Stimulated activated CD8-positive, alpha-beta memory T cell treated with anti-CD3 and anti-CD28 coated beads, Interleukin-2, amount 100 ng/mL, for 1 hour (primary cell): ENCODE data around the gene TSPAN1.

Experiments used
- DNase-seq, 2 donors: peaks; one replicate each; pipeline ENCODE4 v3.0.0-alpha.2; 2020; ENCODE audit warnings: low read depth in 2 of 2

Gene TSPAN1

DNA sequence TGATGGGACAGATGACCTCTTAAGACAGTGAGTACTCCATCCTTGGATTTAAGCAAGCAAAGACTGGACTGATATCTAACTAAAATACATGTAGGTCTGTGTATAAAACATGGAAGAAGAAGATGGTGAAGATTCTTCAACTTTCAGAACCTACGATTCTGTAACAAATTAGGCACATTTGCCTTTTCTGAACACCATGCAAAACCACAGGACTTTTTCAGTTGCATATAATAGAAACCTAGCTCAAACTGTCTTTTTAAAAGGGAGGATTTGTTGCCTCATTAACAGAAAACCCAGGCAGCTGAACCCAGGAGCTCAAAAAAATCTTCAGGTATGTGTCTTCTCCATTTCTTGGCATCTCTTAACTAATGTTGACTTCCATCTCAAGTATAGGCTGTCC lies 14.7 kb upstream of the TSPAN1 start:
- no peak for DNase-seq

DNA sequence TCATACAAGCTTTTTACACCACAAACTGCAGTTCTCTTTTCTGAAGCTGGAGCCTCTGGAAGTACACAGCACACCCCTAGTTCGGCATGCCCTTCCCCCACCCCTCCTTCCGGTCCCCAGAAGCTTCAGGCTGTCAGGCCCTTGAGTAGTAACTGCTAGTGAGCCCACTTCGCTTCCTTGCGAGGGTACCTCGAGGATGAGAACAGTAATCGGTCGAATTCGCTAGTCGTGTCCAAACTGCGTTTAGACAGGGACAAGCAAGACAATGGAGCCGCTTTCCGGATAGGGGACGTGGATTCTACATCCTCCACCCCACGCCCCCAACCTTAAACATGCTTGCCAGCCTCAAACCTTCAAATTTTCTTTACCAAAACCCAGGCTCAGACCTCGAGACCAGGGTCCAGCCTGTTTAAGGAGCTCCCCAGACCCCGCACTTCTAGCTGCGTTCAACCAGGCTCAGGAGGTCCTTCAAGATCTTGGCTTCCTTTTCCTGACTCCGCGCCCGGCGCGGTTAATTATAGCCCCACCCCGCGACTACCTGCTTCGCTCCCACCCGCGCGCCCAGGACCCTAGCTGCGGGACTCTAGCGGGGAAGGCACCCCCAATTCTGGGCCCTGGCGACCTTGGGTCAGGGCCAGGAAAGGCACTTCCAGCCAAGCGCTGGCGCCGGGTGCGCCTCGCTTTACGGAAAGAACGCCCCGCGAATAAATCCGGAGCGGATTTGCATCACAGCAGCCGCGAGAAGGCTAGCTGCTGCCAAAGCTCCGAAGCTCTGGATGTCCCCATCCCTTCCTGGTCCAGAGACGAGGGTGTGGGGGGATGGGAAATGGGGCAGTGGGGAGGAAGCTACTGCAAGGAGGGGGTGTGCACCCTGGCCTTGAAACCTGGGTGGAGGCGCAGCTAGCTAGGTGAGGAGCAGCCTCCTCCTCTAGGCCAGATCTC lies 8.1 kb upstream of the TSPAN1 start:
- peak in 1 of 2 donors; percentile 20 for DNase-seq

DNA sequence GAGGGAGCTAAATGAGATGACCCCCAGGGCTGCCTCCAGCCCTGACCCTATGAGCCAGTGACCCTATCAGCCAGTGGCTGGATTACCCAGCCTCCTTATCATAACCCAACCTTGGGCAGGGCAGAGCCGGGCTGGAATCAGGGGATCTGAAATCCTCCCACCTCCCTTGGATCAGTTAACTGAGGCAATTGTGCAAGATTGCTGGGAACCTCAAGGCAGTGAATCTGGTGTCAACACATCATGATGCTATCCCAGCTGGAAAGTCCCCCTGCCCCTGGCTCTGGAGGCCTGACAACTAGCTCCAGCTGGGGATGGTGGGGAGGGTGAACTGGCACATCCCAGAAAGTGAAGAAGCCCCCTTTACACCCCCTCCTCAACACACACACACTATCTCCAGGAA lies 6.4 kb upstream of the TSPAN1 start:
- DNase-seq = no peak

DNA sequence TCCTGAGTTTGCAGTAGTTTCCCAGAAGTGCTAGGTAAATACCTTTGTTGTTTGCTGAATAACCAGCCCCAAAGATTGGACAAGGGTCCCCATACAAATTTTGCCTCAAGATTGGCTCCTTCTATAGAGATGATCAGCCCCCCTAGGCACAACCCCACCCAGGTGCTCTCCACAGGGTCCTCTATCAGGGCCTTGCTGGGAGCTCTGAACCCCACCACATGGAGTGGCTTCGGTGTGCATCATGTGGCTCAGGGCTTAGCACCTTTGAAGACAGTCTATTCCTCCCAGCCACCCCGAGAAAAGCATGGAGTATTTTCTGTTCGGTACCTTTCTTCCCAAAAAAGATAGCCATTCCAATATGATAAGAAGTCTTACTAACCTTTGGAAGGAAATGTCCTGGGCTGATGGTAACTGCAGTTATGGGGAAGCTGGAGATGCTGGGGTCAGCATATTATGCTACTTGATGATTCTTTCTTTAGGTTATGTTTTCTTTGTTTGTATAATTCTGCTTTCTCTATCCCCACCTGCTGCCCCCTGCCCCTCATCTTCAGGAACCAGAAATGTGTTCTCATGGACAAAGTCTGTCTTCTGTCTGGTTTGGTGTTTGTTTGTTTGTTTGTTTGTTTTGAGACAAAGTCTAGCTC lies 5.0 kb upstream of the TSPAN1 start:
- DNase-seq = no peak

DNA sequence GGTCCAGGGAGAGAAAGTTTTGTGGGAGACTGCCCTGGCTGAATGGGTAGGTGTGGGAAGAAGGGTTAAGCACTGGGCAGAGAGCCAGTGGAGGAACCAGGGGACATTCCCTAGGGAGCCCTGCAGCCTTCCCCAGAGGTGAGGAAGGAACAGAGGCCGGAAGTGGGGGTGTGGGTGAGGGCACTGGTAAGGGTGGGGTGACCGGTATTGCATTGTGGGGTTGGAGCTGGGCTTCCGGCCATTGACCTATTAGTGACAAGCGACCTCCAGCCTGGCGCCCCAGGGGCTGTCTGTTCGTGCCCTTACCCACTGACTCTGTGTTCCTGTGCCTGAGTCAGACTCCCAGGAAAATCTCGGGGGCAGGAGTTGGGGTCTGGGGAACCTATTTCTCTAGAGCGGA lies 3.5 kb upstream of the TSPAN1 start:
- DNase-seq = no peak

DNA sequence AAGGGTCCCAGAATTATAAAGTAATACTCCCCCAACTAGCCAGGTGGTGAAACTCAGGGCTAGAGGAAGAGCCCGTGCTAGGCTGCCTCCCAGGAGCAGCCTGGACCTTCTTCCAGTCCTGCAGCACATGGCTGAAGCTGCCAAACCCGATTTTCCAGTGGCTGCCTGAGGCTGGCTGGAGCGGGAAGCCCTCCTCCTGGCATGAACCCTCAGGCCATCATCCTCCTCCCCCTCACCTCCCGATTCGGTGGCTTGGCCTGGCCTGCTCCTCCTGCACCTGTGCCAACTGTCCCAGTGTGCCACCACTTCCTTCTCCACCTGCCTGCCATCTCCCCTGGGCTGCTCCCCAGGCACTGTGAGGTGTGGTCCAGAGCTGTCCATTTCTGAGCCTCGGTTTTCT lies 3.0 kb upstream of the TSPAN1 start:
- no peak for DNase-seq

DNA sequence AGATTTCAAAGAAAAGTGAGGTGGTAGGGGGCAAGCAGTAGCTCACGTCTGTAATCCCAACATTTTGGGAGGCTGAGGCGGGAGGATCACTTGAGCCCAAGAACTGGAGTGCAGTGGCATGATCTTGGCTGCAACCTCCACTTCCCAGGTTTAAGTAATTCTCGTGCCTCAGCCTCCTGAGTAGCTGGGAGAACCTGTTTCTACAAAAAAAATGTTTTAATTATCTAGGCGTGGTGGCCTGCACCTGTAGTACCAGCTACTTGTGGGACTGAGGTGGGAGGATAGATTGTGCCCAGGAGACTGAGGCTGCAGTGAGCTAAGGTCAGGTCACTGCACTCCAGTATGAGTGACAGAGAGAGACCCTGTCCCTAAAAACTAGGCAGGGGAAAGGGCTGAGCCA lies 2.6 kb upstream of the TSPAN1 start:
- no peak for DNase-seq

DNA sequence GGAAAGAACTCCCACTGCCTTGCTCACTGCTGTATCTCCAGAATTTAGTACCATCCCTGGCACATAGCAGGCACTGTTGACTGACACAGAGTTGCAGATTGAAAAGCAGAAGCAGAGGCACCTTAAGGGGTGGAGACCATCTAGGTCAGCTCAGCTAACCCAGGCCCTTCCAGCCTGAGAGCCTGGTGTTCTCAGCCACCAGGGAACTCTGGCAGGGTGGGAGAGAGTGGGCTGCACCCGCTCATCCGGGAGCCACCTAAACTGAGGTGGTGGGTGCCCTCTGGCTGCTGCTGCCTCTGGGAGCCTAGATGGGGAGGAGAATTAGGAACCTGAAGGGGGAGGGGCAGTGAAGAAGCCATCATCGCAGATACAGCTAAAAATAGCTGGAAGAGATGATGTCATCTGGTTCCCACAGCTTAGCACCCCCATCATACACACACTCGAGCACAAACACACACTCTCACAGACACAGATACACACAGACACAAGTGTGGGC lies 1.5 kb upstream of the TSPAN1 start:
- DNase-seq = no peak

DNA sequence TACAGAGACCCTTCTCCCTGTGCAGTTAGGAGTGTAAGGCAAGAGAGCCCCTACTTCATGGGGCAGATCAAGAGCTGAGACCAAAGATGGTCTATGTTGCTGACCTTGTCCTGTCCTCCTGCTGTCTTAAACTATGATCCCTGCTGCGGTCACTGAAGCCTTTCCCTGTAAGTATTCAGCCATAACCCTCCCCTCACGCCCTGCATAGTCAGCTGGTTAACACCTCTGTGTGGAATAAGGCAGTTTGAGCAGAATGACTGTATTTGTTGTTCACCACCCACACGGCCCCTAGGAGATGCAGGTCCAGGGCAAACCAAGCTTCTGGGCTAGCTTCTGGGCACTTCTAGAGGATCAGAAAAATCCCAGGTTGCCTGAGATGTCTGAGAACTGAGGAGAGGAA lies 356 bp downstream of the TSPAN1 start:
- no peak for DNase-seq

DNA sequence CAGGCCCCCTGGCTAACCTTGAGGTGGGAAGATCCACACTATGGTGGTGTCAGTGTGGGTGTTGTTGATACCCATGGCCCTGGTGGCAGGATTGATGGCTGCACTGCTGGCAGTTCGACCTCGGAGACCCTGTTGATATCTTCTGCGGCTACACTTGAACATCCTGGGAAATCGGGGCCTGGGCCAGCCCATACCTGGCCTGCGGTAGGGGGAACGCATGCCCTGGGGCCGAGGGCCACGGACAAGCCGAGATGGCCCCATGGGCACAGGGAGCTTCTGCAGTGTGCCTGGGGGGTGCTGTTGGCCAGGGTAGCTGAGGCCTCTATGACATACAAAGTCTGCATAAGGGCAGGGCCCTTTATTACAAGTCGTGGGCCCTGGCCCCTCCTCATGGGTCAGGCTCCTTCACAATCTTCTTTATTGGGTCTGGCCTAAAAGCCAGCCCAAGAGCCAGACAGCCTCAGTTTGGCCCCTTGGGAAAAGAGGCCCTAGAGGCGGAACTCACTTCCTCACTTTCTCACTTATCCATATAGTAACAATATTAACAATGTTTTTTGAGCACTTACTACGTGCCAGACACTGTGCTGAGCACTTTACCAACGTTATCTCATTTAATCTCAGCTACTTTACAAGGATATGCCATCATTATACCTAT lies 1.5 kb downstream of the TSPAN1 start, which contains the start of gene P3R3URF:
TSS of gene P3R3URF (minus strand) at position 278 of the 655 bp plus-strand sequence. CDS start at position 261, 17 bp downstream.
- DNase-seq = no peak

DNA sequence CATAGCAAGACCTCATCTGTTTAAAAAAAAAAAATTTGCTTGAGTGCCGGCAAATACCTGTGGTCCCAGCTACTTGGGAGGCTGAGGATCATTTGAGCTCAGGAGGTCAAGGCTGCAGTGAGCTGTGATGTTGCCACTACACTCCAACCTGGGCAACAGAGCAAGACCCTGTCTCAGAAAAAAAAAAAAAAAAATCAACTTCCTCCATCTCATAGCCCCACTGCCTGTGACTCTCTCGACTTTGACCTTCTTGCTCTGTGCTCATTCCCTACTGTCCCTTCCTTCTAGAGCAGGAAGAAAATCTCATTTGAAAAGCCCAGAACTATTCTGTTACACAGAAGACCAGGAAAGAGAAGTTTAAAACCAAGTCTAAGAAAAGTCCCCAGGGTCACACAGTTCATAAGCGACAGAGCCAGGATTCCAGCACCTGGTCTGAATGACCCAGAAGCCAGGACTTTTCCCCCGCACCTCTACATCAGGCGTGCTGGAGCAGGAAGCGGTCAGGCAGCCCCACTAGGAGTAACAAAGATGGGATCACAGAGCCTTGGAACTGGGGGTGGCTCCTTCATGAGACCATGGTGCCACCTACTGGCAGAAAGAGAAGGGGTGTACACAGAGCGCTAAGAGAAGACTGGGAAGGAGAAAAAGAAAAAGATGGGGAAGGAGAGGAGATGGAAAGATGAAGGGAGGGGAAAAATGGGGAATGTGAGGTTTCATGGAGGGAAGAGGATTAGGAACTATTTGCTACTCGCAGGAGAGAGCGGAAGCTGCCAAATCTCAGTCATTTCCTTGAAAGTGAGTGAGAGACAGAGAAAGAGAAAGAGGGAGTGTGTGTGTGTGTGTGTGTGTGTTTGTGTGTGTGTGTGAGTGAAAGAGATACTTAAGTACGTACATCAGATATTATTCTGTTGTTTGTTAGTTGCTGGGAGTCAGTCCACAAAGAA lies 4.5 kb downstream of the TSPAN1 start:
- DNase-seq = peak; percentile 28 to 47

DNA sequence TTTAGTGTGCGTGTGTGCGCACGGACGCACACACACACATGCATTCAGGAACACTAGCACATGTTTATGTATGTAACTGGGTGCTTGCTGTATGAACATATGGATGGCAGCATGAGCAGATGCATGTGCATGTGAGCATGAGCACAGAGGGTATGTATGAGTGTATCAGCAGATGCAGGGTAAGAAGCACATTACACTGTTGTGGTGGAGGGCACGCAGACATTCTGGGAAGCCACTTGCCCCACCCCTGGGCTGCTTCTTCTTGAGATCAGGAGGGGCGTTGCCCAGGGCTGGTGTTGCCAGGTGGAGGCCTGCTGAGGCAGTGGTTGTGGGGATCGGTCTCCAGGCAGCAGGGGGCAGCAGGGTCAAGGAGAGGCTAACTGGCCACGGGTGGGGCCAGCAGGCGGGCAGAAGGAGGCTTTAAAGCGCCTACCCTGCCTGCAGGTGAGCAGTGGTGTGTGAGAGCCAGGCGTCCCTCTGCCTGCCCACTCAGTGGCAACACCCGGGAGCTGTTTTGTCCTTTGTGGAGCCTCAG lies 5.3 kb downstream of the TSPAN1 start:
- DNase-seq = no peak

DNA sequence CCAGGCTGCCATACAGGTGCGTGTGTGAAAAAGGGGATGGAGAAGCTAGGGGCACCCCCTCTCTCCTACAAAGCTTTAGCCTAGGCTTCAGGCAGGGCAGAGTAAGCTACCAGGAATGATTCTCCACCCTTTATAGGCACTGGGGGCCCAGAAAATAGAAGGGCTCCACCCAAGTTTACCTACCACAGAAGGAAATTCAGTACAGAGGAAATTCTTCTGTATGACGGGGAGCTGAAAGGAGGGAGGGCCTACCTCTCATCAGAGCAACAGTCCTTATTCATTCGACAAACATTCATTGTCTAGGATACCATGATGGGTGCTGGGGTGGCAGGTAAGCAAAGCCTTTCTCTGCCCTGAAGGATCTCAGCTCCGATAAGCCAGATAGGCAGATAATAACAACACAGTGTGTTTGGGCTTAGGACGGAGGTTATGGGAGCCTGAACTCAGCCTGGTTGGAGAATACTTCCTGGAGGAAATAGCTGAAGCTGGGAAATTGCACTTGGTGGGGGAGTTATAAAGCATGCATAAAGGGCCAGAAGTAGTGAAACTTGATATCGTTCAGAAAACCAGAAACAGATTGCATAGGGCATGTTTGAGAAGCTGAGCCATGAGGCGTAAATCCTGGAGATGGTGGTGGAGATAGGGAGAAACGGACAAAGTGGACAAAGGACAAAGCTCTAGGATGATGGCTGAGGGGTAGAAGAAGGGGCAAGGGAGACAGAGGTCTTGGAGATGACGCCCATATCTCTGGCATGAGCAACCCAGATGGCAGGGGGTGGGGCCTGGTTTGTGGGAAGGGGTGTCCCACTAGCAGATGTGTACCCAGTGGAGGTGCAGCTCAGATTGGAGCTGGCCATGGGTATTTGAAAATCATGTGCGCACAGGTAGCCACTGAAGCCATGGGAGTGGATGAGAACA lies 6.7 kb downstream of the TSPAN1 start:
- DNase-seq = no peak

DNA sequence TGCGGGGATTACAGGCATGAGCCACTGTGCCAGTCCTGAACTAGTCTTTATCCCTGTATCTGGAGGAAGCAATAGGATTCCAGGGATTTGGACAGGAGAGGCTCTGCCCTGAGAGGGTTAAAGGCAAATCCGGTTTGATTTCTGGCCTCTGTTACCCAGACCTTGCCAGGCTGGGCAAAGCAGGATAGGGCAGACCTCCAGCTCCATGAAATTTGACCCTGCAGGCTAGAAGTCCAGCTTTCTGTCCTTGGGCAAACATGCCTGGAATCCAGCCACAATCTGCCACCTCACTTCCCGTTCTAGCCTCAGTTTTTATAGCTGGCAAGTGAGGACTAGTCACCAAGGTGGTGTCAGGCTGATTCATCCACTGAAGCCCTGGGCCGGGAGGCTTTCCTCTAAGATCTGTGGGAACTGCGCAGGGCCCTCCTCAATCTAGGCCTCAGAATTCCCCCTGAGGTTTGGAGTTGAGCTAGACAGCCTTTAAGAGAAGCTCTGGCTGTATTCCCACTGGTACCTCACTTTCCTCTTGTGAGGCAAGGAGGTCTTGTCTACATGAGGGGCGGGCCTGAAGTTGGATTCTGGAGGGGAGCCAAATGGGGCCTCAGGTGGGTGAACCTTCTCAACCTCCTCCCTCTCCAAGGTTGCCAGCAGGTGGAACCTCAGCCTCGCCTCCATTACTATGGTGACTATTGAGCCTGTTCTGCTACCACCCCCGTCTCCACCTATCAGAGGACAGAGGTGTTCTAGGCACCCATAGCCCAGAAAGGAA lies 8.4 kb downstream of the TSPAN1 start:
- no peak for DNase-seq

DNA sequence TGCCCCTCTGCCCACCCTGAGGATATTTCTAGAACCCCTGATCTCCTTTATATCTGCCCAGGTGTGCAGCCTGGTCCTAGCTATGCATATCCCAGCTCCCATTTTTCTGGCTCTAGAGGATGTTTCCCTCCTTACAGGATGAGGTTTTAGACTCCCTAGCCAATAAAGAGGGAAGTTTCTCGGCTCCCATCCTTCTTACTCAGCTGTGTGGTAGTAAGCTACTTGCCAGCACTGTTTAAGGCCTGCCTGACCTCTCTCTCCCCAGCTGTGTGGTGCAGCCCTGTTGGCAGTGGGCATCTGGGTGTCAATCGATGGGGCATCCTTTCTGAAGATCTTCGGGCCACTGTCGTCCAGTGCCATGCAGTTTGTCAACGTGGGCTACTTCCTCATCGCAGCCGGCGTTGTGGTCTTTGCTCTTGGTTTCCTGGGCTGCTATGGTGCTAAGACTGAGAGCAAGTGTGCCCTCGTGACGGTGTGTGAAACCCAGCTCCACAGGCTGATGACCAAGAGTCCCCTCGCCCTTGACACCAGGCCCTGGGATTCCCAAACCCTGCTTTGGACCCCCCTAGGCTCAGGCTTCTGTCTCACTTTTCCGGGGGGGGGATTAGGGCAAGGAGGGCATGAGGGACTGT lies 9.2 kb downstream of the TSPAN1 start:
- DNase-seq = no peak

DNA sequence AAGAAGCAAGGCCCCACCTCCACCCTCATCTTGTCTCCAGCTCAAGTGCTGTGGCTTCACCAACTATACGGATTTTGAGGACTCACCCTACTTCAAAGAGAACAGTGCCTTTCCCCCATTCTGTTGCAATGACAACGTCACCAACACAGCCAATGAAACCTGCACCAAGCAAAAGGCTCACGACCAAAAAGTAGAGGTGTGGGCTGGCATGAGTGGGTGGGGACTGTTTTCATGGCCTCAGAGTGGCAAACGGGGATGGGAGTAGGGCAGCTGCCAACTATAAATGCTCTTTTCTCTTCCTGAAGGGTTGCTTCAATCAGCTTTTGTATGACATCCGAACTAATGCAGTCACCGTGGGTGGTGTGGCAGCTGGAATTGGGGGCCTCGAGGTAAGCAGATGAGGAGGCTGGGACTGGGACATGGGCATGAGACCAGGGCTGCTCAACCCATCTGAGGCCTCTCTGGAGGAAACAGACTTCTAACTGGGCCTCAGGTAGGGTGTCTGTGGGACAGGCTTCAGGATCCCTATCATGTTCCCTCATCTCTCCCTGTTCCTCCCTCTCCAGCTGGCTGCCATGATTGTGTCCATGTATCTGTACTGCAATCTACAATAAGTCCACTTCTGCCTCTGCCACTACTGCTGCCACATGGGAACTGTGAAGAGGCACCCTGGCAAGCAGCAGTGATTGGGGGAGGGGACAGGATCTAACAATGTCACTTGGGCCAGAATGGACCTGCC lies 10.2 kb downstream of the TSPAN1 start:
- DNase-seq = no peak

DNA sequence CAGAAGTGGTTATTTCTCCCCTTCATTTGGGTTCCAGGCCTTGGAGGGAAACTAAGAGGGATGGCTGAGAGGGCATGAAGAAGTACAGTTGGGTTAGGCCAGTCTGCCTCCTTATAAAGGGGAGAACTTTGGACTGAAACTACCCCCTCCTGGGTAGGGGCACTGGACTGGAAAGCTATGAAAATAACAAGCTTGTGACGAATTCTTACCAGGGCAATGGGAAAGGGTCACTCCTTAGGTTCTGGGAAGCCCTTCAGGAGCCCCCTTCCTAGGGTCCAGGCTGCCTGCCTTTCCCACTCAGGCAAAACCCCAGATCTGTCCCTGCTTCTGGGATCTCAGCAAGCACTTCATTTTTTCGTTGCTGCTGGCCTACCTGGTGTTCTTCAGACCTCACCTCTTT lies 11.2 kb downstream of the TSPAN1 start:
- no peak for DNase-seq
